ENCODE results near the gene OXCT2. TPM values are rescaled to one million over a fixed set of nuclear protein-coding genes. Genes with fewer than 3 reads are reported as not detected.

Gene OXCT2
- total RNA-seq, 1 experiment from 2014 or later: 1.3 TPM

DNA sequence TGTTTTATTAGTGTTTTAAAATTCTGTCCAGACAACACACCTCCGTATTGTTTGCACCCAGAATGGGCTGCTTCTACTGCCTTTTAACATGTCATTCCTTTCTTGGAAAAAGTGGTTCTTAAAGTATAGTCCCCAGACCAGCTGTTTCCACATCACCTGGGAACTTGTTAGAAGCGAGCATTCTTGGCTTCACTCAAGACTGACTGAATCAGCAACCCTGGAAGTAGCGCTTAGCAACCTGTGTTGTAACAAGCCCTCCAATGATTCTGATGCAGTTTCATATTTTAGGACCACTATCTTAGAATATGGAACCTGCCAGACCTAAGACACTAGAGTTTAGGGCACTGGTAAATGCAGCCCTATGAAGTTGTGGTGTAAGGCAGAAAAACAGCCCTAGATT lies 38.4 kb downstream of the OXCT2 start:
- no peaks in the 10 kb centered on the region for H3K4me1 Mint-ChIP-seq (ENCODE audit: low read depth, unreplicated experiment)
- no peak overlapping the region for H3K4me3 Mint-ChIP-seq (ENCODE audit: low read depth, unreplicated experiment)
- H3K27me3 Mint-ChIP-seq (ENCODE audit: unreplicated experiment): peaks cover 88% of the 10 kb centered on the region
- H3K27ac Mint-ChIP-seq (ENCODE audit: unreplicated experiment): no peak overlapping the region
- intact Hi-C loops (cut with micrococcal nuclease; ENCODE audit: unreplicated experiment): no loop called here
- DNase-seq: no peak
- CTCF ChIA-PET: no interaction called here
- H3K9me3 Mint-ChIP-seq (ENCODE audit: low read depth, unreplicated experiment): no peaks in the 10 kb centered on the region
- TF ChIP-seq, protein P1, sequence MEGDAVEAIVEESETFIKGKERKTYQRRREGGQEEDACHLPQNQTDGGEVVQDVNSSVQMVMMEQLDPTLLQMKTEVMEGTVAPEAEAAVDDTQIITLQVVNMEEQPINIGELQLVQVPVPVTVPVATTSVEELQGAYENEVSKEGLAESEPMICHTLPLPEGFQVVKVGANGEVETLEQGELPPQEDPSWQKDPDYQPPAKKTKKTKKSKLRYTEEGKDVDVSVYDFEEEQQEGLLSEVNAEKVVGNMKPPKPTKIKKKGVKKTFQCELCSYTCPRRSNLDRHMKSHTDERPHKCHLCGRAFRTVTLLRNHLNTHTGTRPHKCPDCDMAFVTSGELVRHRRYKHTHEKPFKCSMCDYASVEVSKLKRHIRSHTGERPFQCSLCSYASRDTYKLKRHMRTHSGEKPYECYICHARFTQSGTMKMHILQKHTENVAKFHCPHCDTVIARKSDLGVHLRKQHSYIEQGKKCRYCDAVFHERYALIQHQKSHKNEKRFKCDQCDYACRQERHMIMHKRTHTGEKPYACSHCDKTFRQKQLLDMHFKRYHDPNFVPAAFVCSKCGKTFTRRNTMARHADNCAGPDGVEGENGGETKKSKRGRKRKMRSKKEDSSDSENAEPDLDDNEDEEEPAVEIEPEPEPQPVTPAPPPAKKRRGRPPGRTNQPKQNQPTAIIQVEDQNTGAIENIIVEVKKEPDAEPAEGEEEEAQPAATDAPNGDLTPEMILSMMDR (IDR thresholded peaks at IDR 0.05; ENCODE audit: unreplicated experiment): no peak
- H3K36me3 Mint-ChIP-seq (ENCODE audit: insufficient read depth, unreplicated experiment): no peaks in the 10 kb centered on the region
- no TSS peak for BruUV-seq (replicated peaks)

DNA sequence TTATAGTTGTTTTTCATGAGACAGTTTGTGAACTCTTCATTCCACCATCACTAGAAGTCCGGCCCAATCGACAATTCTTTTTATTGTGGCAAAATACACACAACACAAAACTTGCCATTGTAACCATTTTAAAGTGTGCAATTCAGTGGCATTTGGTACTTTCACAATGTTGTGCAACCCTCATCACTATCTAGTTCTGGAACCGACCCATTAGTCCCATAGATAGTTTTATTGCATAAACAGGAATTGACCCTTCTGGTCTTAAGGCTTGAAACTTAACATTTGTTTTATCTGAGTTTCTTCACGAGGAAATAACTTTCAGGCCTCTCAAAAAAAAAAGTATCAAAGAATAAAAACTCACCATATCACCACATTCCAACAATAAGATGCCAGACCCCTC lies 41.3 kb downstream of the OXCT2 start:
- no TSS peak for BruUV-seq (replicated peaks)
- H3K27ac Mint-ChIP-seq (ENCODE audit: unreplicated experiment): no peak overlapping the region
- H3K4me1 Mint-ChIP-seq (ENCODE audit: low read depth, unreplicated experiment): no peaks in the 10 kb centered on the region
- TF ChIP-seq, protein P1 (IDR thresholded peaks at IDR 0.05; ENCODE audit: unreplicated experiment): no peak
- H3K9me3 Mint-ChIP-seq (ENCODE audit: low read depth, unreplicated experiment): no peaks in the 10 kb centered on the region
- intact Hi-C loops (cut with micrococcal nuclease; ENCODE audit: unreplicated experiment): no loop called here
- no peaks in the 10 kb centered on the region for H3K36me3 Mint-ChIP-seq (ENCODE audit: insufficient read depth, unreplicated experiment)
- DNase-seq: no peak
- peaks cover 89% of the 10 kb centered on the region for H3K27me3 Mint-ChIP-seq (ENCODE audit: unreplicated experiment)
- H3K4me3 Mint-ChIP-seq (ENCODE audit: low read depth, unreplicated experiment): no peak overlapping the region
- CTCF ChIA-PET: interaction anchor here (0.8 kb wide), 1 partner anchor 9 kb away, joined by 4 read pairs; the partner anchor contains the start of gene PPIE

DNA sequence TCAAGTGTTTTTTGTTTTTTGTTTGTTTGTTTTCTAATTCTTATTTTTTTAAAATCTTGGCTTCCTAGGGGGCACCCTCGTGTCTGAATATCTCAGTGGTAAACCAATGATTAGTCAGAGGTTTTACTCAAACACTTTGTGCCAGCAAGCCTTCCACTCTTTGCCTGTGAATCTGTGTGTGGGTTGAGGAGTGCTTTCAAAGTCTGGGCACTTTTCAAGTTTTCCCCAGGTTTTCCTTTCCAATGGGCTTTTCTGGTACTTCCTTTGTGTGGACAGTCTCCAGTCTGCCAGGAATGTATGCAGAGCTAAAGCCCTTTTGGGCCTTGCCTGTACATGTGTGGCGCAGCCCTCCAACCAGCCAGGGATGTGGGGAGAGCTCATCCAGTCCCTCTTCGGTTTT lies 42.1 kb downstream of the OXCT2 start:
- Mint-ChIP-seq H3K4me3 (ENCODE audit: low read depth, unreplicated experiment) (no peak overlapping the region), H3K27ac (ENCODE audit: unreplicated experiment) (no peak overlapping the region), H3K9me3 (ENCODE audit: low read depth, unreplicated experiment) (no peaks in the 10 kb centered on the region), H3K4me1 (ENCODE audit: low read depth, unreplicated experiment) (no peaks in the 10 kb centered on the region), H3K27me3 (ENCODE audit: unreplicated experiment) (peaks cover 89% of the 10 kb centered on the region), H3K36me3 (ENCODE audit: insufficient read depth, unreplicated experiment) (no peaks in the 10 kb centered on the region)
- DNase-seq: no peak
- intact Hi-C loops (cut with micrococcal nuclease; ENCODE audit: unreplicated experiment): no loop called here
- TF ChIP-seq, protein P1 (IDR thresholded peaks at IDR 0.05; ENCODE audit: unreplicated experiment): no peak
- CTCF ChIA-PET: interaction anchor here (0.8 kb wide), 1 partner anchor 10 kb away, joined by 4 read pairs; the partner anchor contains the start of gene PPIE
- no TSS peak for BruUV-seq (replicated peaks)

DNA sequence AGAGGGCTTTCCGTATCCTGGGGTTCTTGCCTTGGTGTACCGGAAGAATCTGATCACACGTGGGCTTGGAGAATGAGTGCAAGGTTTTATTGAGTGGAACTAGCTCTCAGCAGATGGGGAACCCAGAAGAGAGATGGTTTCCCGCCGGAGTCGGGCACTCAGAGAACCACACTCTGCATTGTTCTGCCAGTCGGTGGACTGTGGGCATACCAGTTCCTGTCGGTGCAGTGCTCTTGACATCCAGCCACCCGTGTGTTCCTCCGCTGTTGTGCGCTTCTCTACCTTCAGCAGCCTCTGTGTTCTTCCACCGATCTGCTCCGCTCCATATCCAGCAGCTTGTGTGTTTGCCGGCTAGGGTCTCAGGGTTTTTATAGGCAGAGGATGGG lies 43.2 kb downstream of the OXCT2 start:
- intact Hi-C loops (cut with micrococcal nuclease; ENCODE audit: unreplicated experiment): no loop called here
- DNase-seq: no peak
- Mint-ChIP-seq H3K36me3 (ENCODE audit: insufficient read depth, unreplicated experiment) (no peaks in the 10 kb centered on the region), H3K27ac (ENCODE audit: unreplicated experiment) (no peak overlapping the region), H3K27me3 (ENCODE audit: unreplicated experiment) (peaks cover 79% of the 10 kb centered on the region), H3K4me1 (ENCODE audit: low read depth, unreplicated experiment) (no peaks in the 10 kb centered on the region), H3K9me3 (ENCODE audit: low read depth, unreplicated experiment) (no peaks in the 10 kb centered on the region), H3K4me3 (ENCODE audit: low read depth, unreplicated experiment) (no peak overlapping the region)
- CTCF ChIA-PET: no interaction called here
- TF ChIP-seq, protein P1 (IDR thresholded peaks at IDR 0.05; ENCODE audit: unreplicated experiment): no peak
- BruUV-seq (replicated peaks): no TSS peak

Data from Calu3 (cell line).